Smooth muscle cell (in vitro differentiated cells): ENCODE data around the gene ARHGAP31. TPM values are rescaled to one million over a fixed set of nuclear protein-coding genes. Genes with fewer than 3 reads are reported as not detected.

ENCODE experiments used
- DNase-seq: peaks from one replicate; lab custom pipeline; 2025; ENCODE audit not compliant: unreplicated experiment; lab: John Stamatoyannopoulos, UW
- H2AFZ ChIP-seq: fragments of 200-600 bp; sonication (generic); 2 replicates; pipeline ENCODE4 v1.6.0; 2016; ENCODE audit warnings: antibody characterized with exemption, low read depth, mild to moderate bottlenecking
- H3F3A ChIP-seq: fragments of 200-600 bp; sonication (generic); 2 replicates; pipeline ENCODE4 v1.6.0; 2017; ENCODE audit warnings: antibody characterized with exemption, low read depth
- H3K27ac ChIP-seq: fragments of 200-600 bp; sonication (generic); 2 replicates; pipeline ENCODE4 v1.5.1; 2016; ENCODE audit warnings: low read depth, mild to moderate bottlenecking
- H3K27me3 ChIP-seq: fragments of 200-600 bp; sonication (generic); 2 replicates; pipeline ENCODE4 v1.6.1; 2016; ENCODE audit warnings: low read depth, mild to moderate bottlenecking
- H3K36me3 ChIP-seq: fragments of 200-600 bp; sonication (generic); 2 replicates; pipeline ENCODE4 v1.5.1; 2016; ENCODE audit warnings: low read depth
- H3K4me1 ChIP-seq: fragments of 200-600 bp; sonication (generic); 2 replicates; pipeline ENCODE4 v1.5.1; 2016; ENCODE audit warnings: low read depth
- H3K4me2 ChIP-seq: fragments of 200-600 bp; sonication (generic); 2 replicates; pipeline ENCODE4 v1.6.0; 2016; ENCODE audit warnings: mild to moderate bottlenecking
- H3K4me3 ChIP-seq: fragments of 200-600 bp; sonication (generic); 2 replicates; pipeline ENCODE4 v1.5.1; 2016; ENCODE audit warnings: mild to moderate bottlenecking
- H3K79me2 ChIP-seq: fragments of 200-600 bp; sonication (generic); 2 replicates; pipeline ENCODE4 v1.6.0; 2016; ENCODE audit warnings: low read depth, mild to moderate bottlenecking
- H3K9ac ChIP-seq: fragments of 200-600 bp; sonication (generic); 2 replicates; pipeline ENCODE4 v1.6.0; 2016; ENCODE audit warnings: low read depth
- H3K9me3 ChIP-seq: fragments of 200-600 bp; sonication (generic); replicated peaks from 2 replicates; pipeline ENCODE4 v1.5.1; 2016; ENCODE audit warnings: low read depth
- H4K20me1 ChIP-seq: fragments of 200-600 bp; sonication (generic); 2 replicates; pipeline ENCODE4 v1.6.0; 2016; ENCODE audit warnings: low read depth
- CTCF ChIP-seq: fragments of 200-600 bp; sonication (generic); IDR thresholded peaks from 2 replicates; pipeline ENCODE4 v1.5.1; 2017; ENCODE audit warnings: borderline replicate concordance, mild to moderate bottlenecking, antibody characterized with exemption; ENCODE audit not compliant: insufficient read depth, poor library complexity, severe bottlenecking
- WGBS: methylation state at CpG from one replicate; pipeline ENCODE4 v1.1.7; 2016; ENCODE audit warnings: low lambda C conversion rate; 5-methylcytosine and 5-hydroxymethylcytosine counted together
- polyA plus RNA-seq: library from polyadenylated mRNA; unstranded; fragments of >200 nt; fragmentation: Nextera tagmentation; extraction: Ambion mirVana; gene quantifications from 2 replicates; pipeline ENCODE4 v1.2.1, GENCODE V29; 2016
- total RNA-seq: library from RNA; depleted of rRNA; stranded (reverse); fragments of >200 nt; gene quantifications from 2 replicates; pipeline ENCODE4 v1.2.3, GENCODE V29; 2014

ARHGAP31 gene
- total and polyA plus RNA-seq, 2 experiments from 2014 or later = 6.1 to 10.9 TPM

GRCh38 chr3:119324899-119325298 lies 30.7 kb downstream of the ARHGAP31 start:
- H3K9ac ChIP-seq = no peak overlapping the region
- H3K4me1 ChIP-seq = peaks cover 9% of the 10 kb centered on the region
- H3K4me3 ChIP-seq = no peak overlapping the region
- no peaks in the 10 kb centered on the region for H3K27me3 ChIP-seq
- DNase-seq = no peak
- H4K20me1 ChIP-seq = no peaks in the 10 kb centered on the region
- H2AFZ ChIP-seq = no peak overlapping the region
- H3F3A ChIP-seq = peaks cover 14% of the 10 kb centered on the region
- peak overlapping the region; percentile 99 for H3K27ac ChIP-seq
- peaks cover 30% of the 10 kb centered on the region for H3K79me2 ChIP-seq
- TF ChIP-seq CTCF = no peak
- H3K9me3 ChIP-seq = no peaks in the 10 kb centered on the region
- H3K36me3 ChIP-seq = no peaks in the 10 kb centered on the region
- WGBS = 92% methylated on average over 2 of the region's 2 CpGs
- H3K4me2 ChIP-seq = no peak overlapping the region

- no peak for TF ChIP-seq CTCF
- Histone ChIP-seq H3K27me3 (no peaks in the 10 kb centered on the region), H3K27ac (no peak overlapping the region), H3K79me2 (peaks cover 17% of the 10 kb centered on the region), H3K4me1 (peaks cover 15% of the 10 kb centered on the region), H3F3A (peaks cover 18% of the 10 kb centered on the region), H2AFZ (no peak overlapping the region), H3K36me3 (no peaks in the 10 kb centered on the region), H3K4me3 (no peak overlapping the region), H3K9me3 (no peaks in the 10 kb centered on the region), H3K9ac (no peak overlapping the region), H3K4me2 (no peak overlapping the region), H4K20me1 (no peaks in the 10 kb centered on the region)
- no peak for DNase-seq
- 94% methylated on average over 13 of the region's 13 CpGs for WGBS
These were observed 32.8 kb downstream of the ARHGAP31 start for GRCh38 chr3:119326976-119327375.

- WGBS = 74% methylated on average over 7 of the region's 7 CpGs
- Histone ChIP-seq H3K4me2 (peak overlapping the region; percentile 27), H3K9ac (no peak overlapping the region), H2AFZ (no peak overlapping the region), H3K4me1 (peaks cover 15% of the 10 kb centered on the region), H3K27me3 (no peaks in the 10 kb centered on the region), H3K4me3 (no peak overlapping the region), H4K20me1 (no peaks in the 10 kb centered on the region), H3K9me3 (no peaks in the 10 kb centered on the region), H3K27ac (peak overlapping the region; percentile 81), H3F3A (peaks cover 9% of the 10 kb centered on the region), H3K36me3 (no peaks in the 10 kb centered on the region), H3K79me2 (peaks cover 13% of the 10 kb centered on the region)
- no peak for DNase-seq
- TF ChIP-seq CTCF = no peak
These were observed 35.4 kb downstream of the ARHGAP31 start for GRCh38 chr3:119329551-119329950.

GRCh38 chr3:119330181-119330580 lies 36.0 kb downstream of the ARHGAP31 start:
- Histone ChIP-seq H3K4me2 (peak overlapping the region; percentile 70), H3K9me3 (no peaks in the 10 kb centered on the region), H2AFZ (no peak overlapping the region), H3K4me1 (peaks cover 15% of the 10 kb centered on the region), H4K20me1 (no peaks in the 10 kb centered on the region), H3K9ac (no peak overlapping the region), H3F3A (peaks cover 4% of the 10 kb centered on the region), H3K4me3 (no peak overlapping the region), H3K27ac (peak overlapping the region; percentile 81), H3K27me3 (no peaks in the 10 kb centered on the region), H3K79me2 (peaks cover 13% of the 10 kb centered on the region), H3K36me3 (no peaks in the 10 kb centered on the region)
- WGBS = 85% methylated on average over 3 of the region's 3 CpGs
- no peak for TF ChIP-seq CTCF
- no peak for DNase-seq
